ACC112 (cell line): ENCODE data around the gene OLFML2A.
"Not testable (repeated sequence)": the region's sequence is repeated elsewhere in the genome, so short reads cannot be mapped to it uniquely, and the experiment has no call there.

ENCODE experiments used
- H2AFZ ChIP-seq: fragments of 200-600 bp; sonication (generic); one replicate; pipeline ENCODE4 v1.6.0; 2017; ENCODE audit warnings: antibody characterized with exemption, low read length; ENCODE audit not compliant: unreplicated experiment
- H3K27ac ChIP-seq: fragments of 200-600 bp; sonication (generic); 2 replicates; pipeline ENCODE4 v1.5.1; 2014; ENCODE audit warnings: low read depth, mild to moderate bottlenecking, antibody characterized with exemption, low read length, moderate library complexity
- H3K27me3 ChIP-seq: fragments of 200-600 bp; sonication (generic); 2 replicates; pipeline ENCODE4 v1.6.1; 2014; ENCODE audit warnings: mild to moderate bottlenecking, antibody characterized with exemption, low read length, moderate library complexity, mixed read lengths; ENCODE audit not compliant: insufficient read depth
- H3K36me3 ChIP-seq: fragments of 200-600 bp; sonication (generic); 2 replicates; pipeline ENCODE4 v1.6.1; 2016; ENCODE audit warnings: mild to moderate bottlenecking, antibody characterized with exemption, low read length, moderate library complexity, mixed read lengths; ENCODE audit not compliant: insufficient read depth
- H3K4me1 ChIP-seq: fragments of 200-600 bp; sonication (generic); one replicate; pipeline ENCODE4 v1.6.1; 2016; ENCODE audit warnings: low read length, mixed read lengths; ENCODE audit not compliant: insufficient read depth, unreplicated experiment, control insufficient read depth
- H3K4me3 ChIP-seq: fragments of 200-600 bp; sonication (generic); 2 replicates; pipeline ENCODE4 v1.5.1; 2014; ENCODE audit warnings: mild to moderate bottlenecking, low read depth, low read length
- H3K79me2 ChIP-seq: fragments of 200-600 bp; sonication (generic); one replicate; pipeline ENCODE4 v1.6.0; 2016; ENCODE audit warnings: low read length; ENCODE audit not compliant: control insufficient read depth, unreplicated experiment, insufficient read depth

OLFML2A gene

DNA sequence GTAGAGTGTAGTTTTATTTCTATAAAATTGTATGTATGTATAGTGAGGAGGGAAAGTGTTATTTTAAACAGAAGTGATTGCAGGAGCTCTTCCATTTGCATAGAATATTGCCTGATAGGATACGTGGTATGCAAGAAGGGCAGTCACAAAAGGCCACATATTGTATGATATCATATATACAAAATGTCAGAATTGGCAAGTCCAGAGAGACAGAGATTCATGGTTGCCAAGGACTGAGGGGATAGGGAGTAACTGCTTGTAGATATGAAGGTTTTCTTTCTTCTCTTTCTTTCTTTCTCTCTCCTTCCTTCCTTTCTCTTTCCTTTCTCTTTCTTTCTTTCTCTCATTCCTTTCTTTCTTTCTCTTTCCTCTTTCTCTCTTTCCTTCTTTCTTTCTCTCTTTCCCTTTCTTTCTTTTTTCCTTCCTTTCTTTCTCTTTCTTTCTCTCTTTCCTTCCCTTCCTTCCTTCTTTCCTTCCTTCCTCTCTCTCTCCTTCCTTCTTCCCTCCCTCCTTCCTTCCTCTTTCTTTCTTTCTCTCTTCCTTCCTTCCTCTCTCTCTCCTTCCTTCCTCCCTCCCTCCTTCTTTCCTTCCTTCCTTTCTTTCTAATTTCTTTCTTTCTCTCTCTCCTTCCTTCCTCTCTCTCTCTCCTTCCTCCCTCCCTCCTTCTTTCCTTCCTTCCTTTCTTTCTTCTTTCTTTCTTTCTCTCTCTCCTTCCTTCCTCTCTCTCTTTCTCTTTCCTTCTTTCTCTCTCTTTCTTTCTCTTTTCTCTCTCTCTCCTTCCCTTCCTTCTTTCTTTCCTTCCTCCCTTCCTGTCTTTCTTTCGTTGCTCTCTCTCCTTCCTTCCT, 51.8 kb downstream of the OLFML2A start:
- no peak overlapping the region for H3K27ac ChIP-seq
- no peak overlapping the region for H3K4me3 ChIP-seq
- peaks cover 7% of the 10 kb centered on the region for H3K4me1 ChIP-seq
- no peaks in the 10 kb centered on the region for H3K79me2 ChIP-seq
- H2AFZ ChIP-seq = no peak overlapping the region
- no peaks in the 10 kb centered on the region for H3K36me3 ChIP-seq
- H3K27me3 ChIP-seq = peaks cover 5% of the 10 kb centered on the region; the same call in 1 of the 2 replicates

DNA sequence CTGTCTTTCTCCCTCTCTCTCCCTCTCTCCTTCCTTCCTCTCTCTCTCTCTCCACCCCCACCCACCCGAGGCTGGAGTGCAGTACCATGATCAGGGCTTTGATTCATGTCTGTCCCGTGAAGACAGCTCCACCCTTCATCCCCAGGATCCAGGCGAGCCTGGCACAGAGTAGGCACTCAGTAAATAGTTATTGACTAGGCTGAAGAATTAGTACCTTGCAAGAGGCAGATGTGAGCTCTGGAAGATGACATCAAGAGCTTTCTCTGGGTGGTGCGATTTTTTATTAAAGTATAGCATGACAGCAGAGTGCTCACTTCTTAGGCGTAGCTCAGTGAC, 52.4 kb downstream of the OLFML2A start:
- Histone ChIP-seq H3K27ac (no peak overlapping the region), H3K27me3 (peaks cover 5% of the 10 kb centered on the region; the same call in 1 of the 2 replicates), H3K4me1 (peaks cover 11% of the 10 kb centered on the region), H2AFZ (no peak overlapping the region), H3K36me3 (no peaks in the 10 kb centered on the region), H3K79me2 (no peaks in the 10 kb centered on the region), H3K4me3 (no peak overlapping the region)

DNA sequence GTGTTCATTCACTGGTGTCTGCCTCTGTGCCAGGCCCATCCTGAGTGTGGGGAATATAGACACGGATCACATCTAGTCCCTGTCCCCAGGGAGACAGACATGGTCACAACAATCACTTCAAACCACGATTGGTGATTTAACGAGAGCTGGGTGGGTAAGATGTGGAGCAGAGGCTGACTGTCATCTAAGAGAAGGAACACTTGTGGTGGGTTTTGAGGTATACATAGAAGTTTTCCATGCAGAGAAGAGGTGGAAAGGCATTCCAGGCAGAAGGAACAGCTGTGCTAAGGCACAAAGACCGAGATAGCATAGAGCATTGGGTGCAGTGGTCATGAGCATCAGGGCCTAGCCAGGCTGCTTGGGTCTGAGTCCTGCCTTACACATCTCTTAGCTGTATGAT, 53.7 kb downstream of the OLFML2A start:
- Histone ChIP-seq H3K4me3 (no peak overlapping the region), H3K27me3 (peaks cover 5% of the 10 kb centered on the region; the same call in 1 of the 2 replicates), H3K4me1 (peaks cover 24% of the 10 kb centered on the region), H3K36me3 (no peaks in the 10 kb centered on the region), H2AFZ (no peak overlapping the region), H3K79me2 (no peaks in the 10 kb centered on the region), H3K27ac (no peak overlapping the region)

DNA sequence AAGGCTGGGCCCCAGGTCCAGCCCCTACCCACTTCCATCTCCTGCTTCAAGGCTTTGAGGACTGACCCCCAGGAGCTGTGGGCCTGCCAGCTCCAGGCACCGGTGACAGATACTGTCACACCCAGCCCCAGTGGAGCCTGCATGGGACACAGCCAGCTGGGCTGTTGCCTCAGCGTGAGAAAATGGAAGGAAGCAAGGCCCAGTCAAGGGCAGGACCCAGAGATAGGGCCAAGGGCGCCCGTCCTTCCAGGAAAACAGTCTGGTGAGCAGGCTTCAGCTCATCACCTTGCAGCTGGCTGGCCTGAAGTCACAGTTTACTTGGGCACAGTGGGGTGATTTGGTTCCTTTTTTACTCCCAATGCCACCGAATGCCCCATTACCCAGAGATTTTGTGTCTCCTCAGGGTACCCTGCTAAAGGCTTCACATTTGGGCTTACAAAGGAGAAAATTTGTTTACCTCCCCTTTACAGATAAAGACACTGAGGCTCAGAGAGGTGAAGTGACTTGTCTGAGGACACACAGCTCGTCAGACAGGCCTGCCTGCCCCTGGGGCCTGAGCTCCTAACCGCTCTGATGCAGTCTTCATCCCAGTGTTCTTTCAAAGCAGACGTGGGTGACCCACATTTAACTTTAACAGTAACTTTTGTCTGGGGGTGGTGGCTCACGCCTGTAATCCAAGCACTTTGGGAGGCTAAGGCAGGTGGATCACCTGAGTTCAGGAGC, 54.9 kb downstream of the OLFML2A start:
- no peak overlapping the region for H3K27ac ChIP-seq
- H3K36me3 ChIP-seq = no peaks in the 10 kb centered on the region
- no peak overlapping the region for H3K4me3 ChIP-seq
- H3K4me1 ChIP-seq = peaks cover 25% of the 10 kb centered on the region
- H3K27me3 ChIP-seq = peaks cover 8% of the 10 kb centered on the region
- no peaks in the 10 kb centered on the region for H3K79me2 ChIP-seq
- no peak overlapping the region for H2AFZ ChIP-seq

DNA sequence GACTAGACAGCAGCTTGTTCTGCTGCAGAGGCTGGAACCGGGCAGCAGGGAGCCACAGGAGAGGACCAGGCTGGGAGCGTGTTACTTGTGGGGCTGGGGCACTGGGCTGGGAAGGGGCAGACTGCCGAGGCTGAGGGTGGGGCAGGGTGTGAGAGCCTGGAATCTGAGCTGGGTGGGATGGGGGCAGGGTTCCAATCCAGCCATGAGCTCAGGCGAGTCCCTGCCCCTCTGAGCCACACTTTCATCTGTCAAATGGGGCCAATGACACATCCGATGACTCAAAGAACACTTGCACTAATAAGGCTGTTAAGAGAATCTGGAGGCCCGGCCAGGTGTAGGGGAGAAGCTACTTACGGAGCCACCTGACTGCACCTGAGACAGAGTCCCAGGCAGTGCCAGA, 57.7 kb downstream of the OLFML2A start:
- Histone ChIP-seq H3K4me1 (peaks cover 25% of the 10 kb centered on the region), H3K27me3 (peaks cover 9% of the 10 kb centered on the region; the same call in 1 of the 2 replicates), H3K4me3 (no peak overlapping the region), H2AFZ (no peak overlapping the region), H3K36me3 (no peaks in the 10 kb centered on the region), H3K27ac (no peak overlapping the region), H3K79me2 (no peaks in the 10 kb centered on the region)

DNA sequence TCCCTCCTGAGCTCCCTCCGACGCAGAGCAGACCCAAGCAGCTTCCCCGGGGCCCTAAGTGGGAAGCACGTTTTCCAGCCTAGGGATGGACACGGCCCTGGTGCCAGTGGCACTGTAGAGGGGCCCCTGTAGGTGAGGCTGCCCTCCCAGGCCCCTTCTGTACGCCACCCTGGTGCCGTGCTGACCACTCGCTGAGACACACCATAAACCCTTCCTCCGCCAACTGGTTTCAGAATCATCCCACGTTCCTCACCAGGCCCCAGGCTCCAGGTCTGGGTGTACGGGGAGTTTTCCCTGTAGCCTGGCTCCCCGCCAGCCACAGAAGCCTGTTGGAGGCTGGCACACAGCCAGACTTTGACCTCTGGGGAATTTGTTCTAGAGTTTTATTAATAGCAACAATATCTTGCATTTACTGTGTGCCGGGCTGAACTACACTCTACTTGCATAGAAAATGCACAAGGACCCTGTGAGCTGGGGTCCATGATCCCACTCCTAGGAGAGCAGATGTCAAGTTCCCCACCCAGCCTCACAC, 58.2 kb downstream of the OLFML2A start:
- Histone ChIP-seq H3K4me1 (peaks cover 25% of the 10 kb centered on the region), H3K27me3 (peaks cover 9% of the 10 kb centered on the region; the same call in 1 of the 2 replicates), H2AFZ (no peak overlapping the region), H3K27ac (no peak overlapping the region), H3K4me3 (no peak overlapping the region), H3K79me2 (no peaks in the 10 kb centered on the region), H3K36me3 (no peaks in the 10 kb centered on the region)

DNA sequence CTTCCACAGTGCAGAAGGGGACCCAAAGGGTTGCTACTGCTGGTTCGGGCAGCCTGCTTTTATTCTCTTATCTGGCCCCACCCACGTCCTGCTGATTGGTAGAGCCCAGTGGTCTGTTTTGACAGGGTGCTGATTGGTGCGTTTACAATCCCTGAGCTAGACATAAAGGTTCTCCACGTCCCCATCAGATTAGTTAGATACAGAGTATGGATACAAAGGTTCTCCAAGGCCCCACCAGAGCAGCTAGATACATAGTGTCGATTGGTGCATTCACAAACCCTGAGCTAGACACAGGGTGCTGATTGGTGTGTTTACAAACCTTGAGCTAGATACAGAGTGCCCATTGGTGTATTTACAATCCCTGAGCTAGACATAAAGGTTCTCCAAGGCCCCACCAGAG, 61.2 kb downstream of the OLFML2A start:
- not testable (repeated sequence) for H3K79me2 ChIP-seq, H3K27me3 ChIP-seq, H3K36me3 ChIP-seq, H2AFZ ChIP-seq, H3K27ac ChIP-seq, H3K4me3 ChIP-seq
- H3K4me1 ChIP-seq = peaks cover 17% of the 10 kb centered on the region

DNA sequence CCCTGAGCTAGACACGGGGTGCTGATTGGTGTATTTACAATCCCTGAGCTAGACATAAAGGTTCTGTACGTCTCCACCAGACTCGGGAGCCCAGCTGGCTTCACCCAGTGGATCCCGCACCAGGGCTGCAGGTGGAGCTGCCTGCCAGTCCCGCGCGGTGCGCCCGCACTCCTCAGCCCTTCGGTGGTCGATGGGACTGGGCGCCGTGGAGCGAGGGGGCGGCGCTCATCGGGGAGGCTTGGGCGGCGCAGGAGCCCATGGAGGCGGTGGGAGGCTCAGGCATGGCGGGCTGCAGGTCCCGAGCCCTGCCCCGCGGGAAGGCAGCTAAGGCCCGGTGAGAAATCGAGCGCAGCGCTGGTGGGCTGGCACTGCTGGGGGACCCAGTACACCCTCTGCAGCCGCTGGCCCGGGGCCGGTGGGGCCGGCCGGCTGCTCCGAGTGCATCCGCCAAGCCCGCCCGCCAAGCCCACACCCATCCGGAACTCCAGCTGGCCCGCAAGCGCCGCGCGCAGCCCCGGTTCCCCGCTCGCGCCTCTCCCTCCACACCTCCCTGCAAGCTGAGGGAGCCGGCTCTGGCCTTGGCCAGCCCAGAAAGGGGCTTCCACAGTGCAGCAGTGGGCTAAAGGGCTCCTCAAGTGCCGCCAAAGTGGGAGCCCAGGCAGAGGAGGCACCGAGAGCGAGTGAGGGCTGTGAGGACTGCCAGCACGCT, 61.8 kb downstream of the OLFML2A start:
- H3K27me3 ChIP-seq, H3K27ac ChIP-seq, H2AFZ ChIP-seq, H3K79me2 ChIP-seq, H3K4me3 ChIP-seq, H3K36me3 ChIP-seq: not testable (repeated sequence)
- H3K4me1 ChIP-seq = peaks cover 17% of the 10 kb centered on the region

DNA sequence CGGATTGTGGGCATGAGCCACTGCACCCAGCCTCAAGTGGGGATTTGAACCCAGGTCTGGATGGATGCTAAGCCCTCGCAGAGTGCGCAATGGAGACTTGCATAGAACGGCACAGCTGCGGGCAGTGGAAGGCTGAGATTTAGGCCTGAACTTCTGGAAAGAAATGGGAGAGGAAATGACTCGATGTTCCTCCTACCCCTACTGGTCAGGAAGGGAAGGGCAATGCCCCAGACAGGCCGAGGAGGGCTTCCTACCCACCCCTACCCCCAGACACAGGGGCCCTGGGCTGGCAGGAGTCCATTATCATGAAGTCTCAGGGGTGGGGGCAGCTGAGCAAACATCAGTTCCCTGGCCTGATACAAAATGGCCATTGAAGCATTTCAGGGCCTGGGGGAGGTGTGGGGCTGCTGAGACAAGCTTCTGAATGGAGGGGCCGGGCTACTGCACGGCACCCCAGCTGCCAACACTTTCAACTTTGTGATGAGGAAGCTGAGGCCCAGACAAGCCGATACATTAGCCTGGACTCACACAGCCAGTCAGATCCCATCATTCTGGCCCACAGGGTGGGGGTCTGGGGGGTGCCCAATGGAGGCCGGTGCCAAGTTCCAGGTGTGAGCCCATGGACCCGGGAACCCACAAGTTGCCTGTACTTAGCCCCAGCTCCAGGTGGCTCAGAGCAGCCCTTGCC, 62.8 kb downstream of the OLFML2A start:
- Histone ChIP-seq H3K27ac (no peak overlapping the region), H3K4me1 (peaks cover 9% of the 10 kb centered on the region), H3K36me3 (no peaks in the 10 kb centered on the region), H3K27me3 (peaks cover 9% of the 10 kb centered on the region; the same call in 1 of the 2 replicates), H3K4me3 (no peak overlapping the region), H2AFZ (no peak overlapping the region), H3K79me2 (no peaks in the 10 kb centered on the region)

DNA sequence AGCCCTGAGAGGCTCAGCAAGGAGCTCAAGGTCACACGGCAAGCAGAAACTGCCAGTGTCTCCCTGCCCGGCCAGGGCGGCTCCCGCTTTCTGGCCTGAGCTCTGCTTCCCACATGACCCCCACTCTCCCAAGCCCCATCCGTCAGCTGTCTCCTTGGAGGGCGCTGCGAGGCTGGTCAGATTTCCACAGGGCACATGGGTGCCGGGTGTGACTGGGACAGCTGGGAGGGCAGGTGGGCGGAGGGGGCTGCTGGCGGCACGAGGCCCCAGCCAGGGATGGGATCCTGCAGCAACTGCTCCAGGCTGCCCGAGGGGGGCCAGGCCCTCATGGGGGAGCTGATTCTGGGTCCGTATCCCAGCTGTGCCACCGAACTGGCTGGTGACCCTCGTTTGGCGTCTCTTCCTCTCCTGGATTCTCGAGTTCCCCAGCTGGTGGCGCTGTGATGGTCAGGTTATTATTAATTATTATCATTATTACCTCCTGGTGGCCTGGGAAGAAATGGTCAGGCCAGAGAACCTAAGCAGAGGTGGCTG, 63.4 kb downstream of the OLFML2A start:
- peaks cover 3% of the 10 kb centered on the region for H3K4me1 ChIP-seq
- H3K4me3 ChIP-seq = no peak overlapping the region
- no peak overlapping the region for H2AFZ ChIP-seq
- no peaks in the 10 kb centered on the region for H3K36me3 ChIP-seq
- H3K27me3 ChIP-seq = peaks cover 9% of the 10 kb centered on the region; the same call in 1 of the 2 replicates
- H3K79me2 ChIP-seq = no peaks in the 10 kb centered on the region
- H3K27ac ChIP-seq = no peak overlapping the region
